Measurements from ENCODE around the gene HIP1. TPM values are rescaled to one million over a fixed set of nuclear protein-coding genes. Genes with fewer than 3 reads are reported as not detected.
A peak's percentile ranks its signal among the peaks of the same experiment; 100 is the strongest.

Gene HIP1
- total and polyA plus RNA-seq, 2 of the 4 experiments (the other 2 are of a cell fraction): 6.8 to 10.0 TPM

- TF ChIP-seq USF2 (IDR thresholded peaks at IDR 0.05; ENCODE audit: low read depth, low read length): peak; percentile 47; the same call in 1 of the 2 replicates
These were observed 141.8 kb downstream of the HIP1 start (continued) for GRCh38 chr7:75596727-75597614.

- Histone ChIP-seq H4K8ac (ENCODE audit: low read depth in 2 of 2, low read length in 2 of 2) (no peak overlapping the region), H3K14ac (replicated peaks; ENCODE audit: low read depth, low read length) (no peak overlapping the region), H3K23ac (ENCODE audit: low read depth, low read length) (no peak overlapping the region), H2BK5ac (ENCODE audit: low read depth, low read length, poor library complexity, severe bottlenecking) (no peak overlapping the region), H3K4ac (ENCODE audit: low read depth, low read length) (no peak overlapping the region), H2AFZ (replicated peaks; ENCODE audit: low read length, poor library complexity) (no peak overlapping the region), H3K4me2 (ENCODE audit: low read depth, low read length) (no peak overlapping the region), H4K20me1 (ENCODE audit: insufficient read depth, low read length) (no peaks in the 10 kb centered on the region), H3K56ac (ENCODE audit: extremely low read depth, insufficient read depth, low read length) (no peak overlapping the region), H4K91ac (ENCODE audit: insufficient read depth, low read depth, low read length) (no peak overlapping the region), H2AK9ac (replicated peaks; ENCODE audit: low read depth, low read length, poor library complexity) (no peak overlapping the region), H2AK5ac (ENCODE audit: low read depth, low read length) (no peak overlapping the region), H3K18ac (ENCODE audit: low read depth, low read length) (no peak overlapping the region), H4K5ac (ENCODE audit: low read depth, low read length) (no peak overlapping the region), H3K79me1 (ENCODE audit: low read depth in 1 of 2, low read length in 2 of 2) (peaks cover 0 to 3% of the 10 kb centered on the region in 2 experiments; a peak in 2 of 4 replicates), H3K4me3 (ENCODE audit: insufficient read depth, low read depth, low read length) (no peak overlapping the region), H3K9me1 (ENCODE audit: insufficient read depth, low read length) (peaks cover 4% of the 10 kb centered on the region; the same call in 1 of the 2 replicates), H2BK120ac (ENCODE audit: low read depth, low read length) (no peak overlapping the region), H3K9me3 (ENCODE audit: control insufficient read depth, insufficient read depth, low read length) (no peaks in the 10 kb centered on the region), H2BK20ac (ENCODE audit: low read depth, low read length) (no peak overlapping the region), H3K36me3 (ENCODE audit: control insufficient read depth, insufficient read depth, low read length) (peaks cover 12% of the 10 kb centered on the region), H3K9ac (ENCODE audit: low read depth, low read length) (no peak overlapping the region), H3K27ac (ENCODE audit: insufficient read depth, low read length) (no peak overlapping the region), H3K27me3 (ENCODE audit: control insufficient read depth, insufficient read depth, low read length) (no peaks in the 10 kb centered on the region), H2BK15ac (ENCODE audit: low read depth, low read length) (no peak overlapping the region), H3K4me1 (ENCODE audit: control insufficient read depth, insufficient read depth, low read length) (peaks cover 8% of the 10 kb centered on the region)
- POLR2A ChIA-PET (ENCODE audit: unreplicated experiment): no interaction called here
- CTCF ChIA-PET: no interaction called here
- intact Hi-C loops (cut with micrococcal nuclease) (no loop called here), dilution Hi-C loops (cut with HindIII; ENCODE audit: low sequenced_read_pairs, unreplicated experiment) (no loop called here), in situ Hi-C loops (cut with MboI; ENCODE audit: low sequenced_read_pairs) (no loop called here)
- WGBS, 2 experiments (ENCODE audit: extremely low coverage in 2 of 2, insufficient read length in 1 of 2): 100% methylated on average over 1 of the region's 4 CpGs; no CpG with 5 or more reads in 1 of the 2 experiments
- DNase-seq: no peak
- no peak for ATAC-seq (ENCODE audit: low read depth)
- BruUV-seq (replicated peaks): no TSS peak
- TF ChIP-seq CTCF (conservative IDR thresholded peaks at IDR 0.05; ENCODE audit: low read depth, low read length) (no peak), BHLHE40 (IDR thresholded peaks at IDR 0.05; ENCODE audit: low read depth, low read length) (no peak), CHD1 (IDR thresholded peaks at IDR 0.05; ENCODE audit: low read depth, low read length) (no peak), POLR2A (IDR thresholded peaks at IDR 0.05; ENCODE audit: low read depth, low read length) (no peak), ELK1 (IDR thresholded peaks at IDR 0.05; ENCODE audit: borderline replicate concordance, low read depth, low read length) (no peak), CEBPB (IDR thresholded peaks at IDR 0.05; ENCODE audit: low read depth, low read length) (no peak), RCOR1 (IDR thresholded peaks at IDR 0.05; ENCODE audit: insufficient replicate concordance, low read length) (no peak), RAD21 (IDR thresholded peaks at IDR 0.05; ENCODE audit: low read length) (no peak), NFE2L2 (IDR thresholded peaks at IDR 0.05; ENCODE audit: low read depth, low read length) (no peak), MAZ (IDR thresholded peaks at IDR 0.05; ENCODE audit: borderline replicate concordance, low read depth, low read length) (no peak), FOS (IDR thresholded peaks at IDR 0.05; ENCODE audit: low read depth, low read length) (no peak), RFX5 (IDR thresholded peaks at IDR 0.05; ENCODE audit: low read depth, low read length) (no peak)
These were observed 143.0 kb downstream of the HIP1 start for GRCh38 chr7:75595766-75596165.
